ENCODE results near the gene WDR1.

Gene WDR1

DNA sequence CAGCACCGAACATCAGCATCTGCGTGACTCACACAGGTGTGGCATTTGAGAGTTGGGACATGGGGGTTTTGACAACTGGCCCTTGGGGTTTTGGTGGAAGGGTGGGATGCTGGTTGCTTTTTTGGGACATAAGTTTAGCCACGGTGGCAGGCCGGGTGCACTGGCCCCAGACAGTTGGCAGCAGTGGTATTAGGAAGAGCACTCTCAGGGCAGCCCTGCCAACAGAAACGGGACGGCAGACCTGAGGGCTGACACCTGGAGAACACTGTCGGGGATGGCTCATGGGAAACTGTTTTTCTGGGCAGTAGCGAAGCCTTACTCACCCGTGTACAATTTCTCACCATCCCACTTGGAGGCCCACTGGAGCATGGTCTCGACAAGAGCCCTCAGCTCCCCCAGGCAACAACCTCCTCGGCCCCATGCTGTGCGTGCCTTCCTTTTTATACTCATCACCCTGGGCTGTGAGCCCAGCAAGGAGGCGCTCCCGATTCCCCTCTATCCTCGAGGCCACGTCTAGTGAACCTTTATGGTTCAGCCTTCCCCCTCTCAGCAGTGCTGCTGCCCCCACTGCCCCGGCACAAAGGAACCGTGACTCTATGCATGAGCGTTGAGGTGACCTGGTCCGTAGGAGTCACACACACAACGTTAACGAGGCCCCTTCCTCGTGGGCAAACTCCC is 30.6 kb downstream of the WDR1 start:
- no peak overlapping the region for H2AFZ ChIP-seq (ENCODE audit: low read depth, low read length)
- peaks cover 20% of the 10 kb centered on the region for H3K79me2 ChIP-seq (ENCODE audit: insufficient read depth, low read length)
- DNase-seq, result no peak
- no peak for ATAC-seq (ENCODE audit: insufficient read depth, low read depth)
- H3K36me3 ChIP-seq (ENCODE audit: insufficient read depth, low read length), result peaks cover 98% of the 10 kb centered on the region
- no peak overlapping the region for H3K4me3 ChIP-seq (ENCODE audit: low read depth in 1 of 2, low read length in 2 of 2)
- H3K9me3 ChIP-seq (ENCODE audit: insufficient read depth, low read length, severe bottlenecking), result no peaks in the 10 kb centered on the region
- H3K27me3 ChIP-seq (ENCODE audit: insufficient read depth, low read length, poor library complexity), result no peaks in the 10 kb centered on the region
- TF ChIP-seq, protein P1, sequence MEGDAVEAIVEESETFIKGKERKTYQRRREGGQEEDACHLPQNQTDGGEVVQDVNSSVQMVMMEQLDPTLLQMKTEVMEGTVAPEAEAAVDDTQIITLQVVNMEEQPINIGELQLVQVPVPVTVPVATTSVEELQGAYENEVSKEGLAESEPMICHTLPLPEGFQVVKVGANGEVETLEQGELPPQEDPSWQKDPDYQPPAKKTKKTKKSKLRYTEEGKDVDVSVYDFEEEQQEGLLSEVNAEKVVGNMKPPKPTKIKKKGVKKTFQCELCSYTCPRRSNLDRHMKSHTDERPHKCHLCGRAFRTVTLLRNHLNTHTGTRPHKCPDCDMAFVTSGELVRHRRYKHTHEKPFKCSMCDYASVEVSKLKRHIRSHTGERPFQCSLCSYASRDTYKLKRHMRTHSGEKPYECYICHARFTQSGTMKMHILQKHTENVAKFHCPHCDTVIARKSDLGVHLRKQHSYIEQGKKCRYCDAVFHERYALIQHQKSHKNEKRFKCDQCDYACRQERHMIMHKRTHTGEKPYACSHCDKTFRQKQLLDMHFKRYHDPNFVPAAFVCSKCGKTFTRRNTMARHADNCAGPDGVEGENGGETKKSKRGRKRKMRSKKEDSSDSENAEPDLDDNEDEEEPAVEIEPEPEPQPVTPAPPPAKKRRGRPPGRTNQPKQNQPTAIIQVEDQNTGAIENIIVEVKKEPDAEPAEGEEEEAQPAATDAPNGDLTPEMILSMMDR (IDR thresholded peaks at IDR 0.05; ENCODE audit: borderline replicate concordance, extremely low read depth, low read length, poor library complexity, severe bottlenecking), result no peak
- TF ChIP-seq EZH2 (IDR thresholded peaks at IDR 0.05; ENCODE audit: borderline replicate concordance, low read depth, low read length, severe bottlenecking), result no peak
- H3K4me2 ChIP-seq (ENCODE audit: insufficient read depth, low read length), result no peak overlapping the region
- no peak overlapping the region for H3K9ac ChIP-seq (ENCODE audit: low read depth, low read length)
- H3K27ac ChIP-seq (ENCODE audit: low read length), result no peak overlapping the region
- H4K20me1 ChIP-seq (ENCODE audit: insufficient read depth, low read length), result peaks cover 84% of the 10 kb centered on the region
- no peaks in the 10 kb centered on the region for H3K4me1 ChIP-seq (ENCODE audit: insufficient read depth, low read length)

DNA sequence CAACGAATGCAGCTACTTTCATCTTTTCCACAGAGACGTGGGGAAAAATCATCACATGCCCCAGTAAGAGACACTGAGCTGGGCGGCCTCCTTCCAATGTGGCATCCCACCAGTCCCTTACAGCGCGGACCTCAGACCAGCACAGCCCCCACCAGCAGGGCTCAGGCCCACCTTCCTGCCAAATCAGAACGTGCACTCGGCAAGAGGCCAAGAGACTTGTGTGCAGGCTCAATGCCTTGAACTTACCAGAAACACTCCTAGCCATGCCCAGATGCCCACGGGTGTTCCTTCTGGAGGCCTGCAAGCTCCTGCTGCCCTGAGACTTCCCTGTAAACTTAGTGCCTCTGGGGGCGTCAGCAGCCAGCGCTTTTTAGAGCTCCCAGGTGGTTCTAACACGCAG is 31.2 kb downstream of the WDR1 start:
- no peak overlapping the region for H3K27ac ChIP-seq (ENCODE audit: low read length)
- H3K9ac ChIP-seq (ENCODE audit: low read depth, low read length), result no peak overlapping the region
- no peak overlapping the region for H3K4me2 ChIP-seq (ENCODE audit: insufficient read depth, low read length)
- no peak overlapping the region for H2AFZ ChIP-seq (ENCODE audit: low read depth, low read length)
- no peak overlapping the region for H3K4me3 ChIP-seq (ENCODE audit: low read depth in 1 of 2, low read length in 2 of 2)
- H4K20me1 ChIP-seq (ENCODE audit: insufficient read depth, low read length), result peaks cover 79% of the 10 kb centered on the region
- H3K9me3 ChIP-seq (ENCODE audit: insufficient read depth, low read length, severe bottlenecking), result no peaks in the 10 kb centered on the region
- H3K4me1 ChIP-seq (ENCODE audit: insufficient read depth, low read length), result no peaks in the 10 kb centered on the region
- H3K79me2 ChIP-seq (ENCODE audit: insufficient read depth, low read length), result peaks cover 14% of the 10 kb centered on the region
- TF ChIP-seq, protein P1 (IDR thresholded peaks at IDR 0.05; ENCODE audit: borderline replicate concordance, extremely low read depth, low read length, poor library complexity, severe bottlenecking), result no peak
- no peak for TF ChIP-seq EZH2 (IDR thresholded peaks at IDR 0.05; ENCODE audit: borderline replicate concordance, low read depth, low read length, severe bottlenecking)
- DNase-seq, result no peak
- no peak for ATAC-seq (ENCODE audit: insufficient read depth, low read depth)
- H3K27me3 ChIP-seq (ENCODE audit: insufficient read depth, low read length, poor library complexity), result no peaks in the 10 kb centered on the region
- H3K36me3 ChIP-seq (ENCODE audit: insufficient read depth, low read length), result peaks cover 98% of the 10 kb centered on the region

DNA sequence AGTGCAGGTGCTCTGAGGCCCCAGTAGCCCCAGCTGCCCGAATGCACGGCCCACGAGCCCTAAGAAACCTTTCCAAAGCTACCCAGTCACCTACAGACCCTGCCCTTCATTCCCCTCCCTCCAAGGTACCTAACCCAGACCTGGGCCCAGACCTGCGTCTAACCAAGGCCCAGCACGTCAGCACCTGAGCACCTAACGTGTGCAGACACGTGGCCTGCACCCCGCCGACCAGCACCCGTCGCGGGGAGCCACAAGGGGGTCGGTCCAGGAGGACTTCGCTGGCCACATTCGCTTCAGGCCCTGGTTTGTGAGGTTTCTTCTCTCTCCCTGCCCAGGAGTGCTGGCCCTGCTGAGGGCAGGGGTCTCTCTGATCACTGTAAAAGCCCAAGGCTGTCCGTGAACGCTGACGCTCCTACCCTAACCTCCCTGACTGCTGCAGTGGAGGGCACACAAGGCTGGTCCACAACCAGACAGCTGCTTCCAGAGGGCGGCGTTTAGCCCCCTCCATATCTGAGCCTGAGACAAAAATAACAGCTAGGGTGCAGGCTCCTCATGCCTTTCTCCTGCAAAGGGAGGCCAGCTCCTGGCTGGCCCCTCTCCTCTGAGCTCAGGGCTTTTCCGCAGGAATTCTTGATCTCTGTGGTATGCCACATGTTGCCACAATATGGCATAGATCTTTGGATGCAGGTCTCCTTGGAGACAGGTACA is 31.8 kb downstream of the WDR1 start:
- ATAC-seq (ENCODE audit: insufficient read depth, low read depth), result no peak
- no peaks in the 10 kb centered on the region for H3K4me1 ChIP-seq (ENCODE audit: insufficient read depth, low read length)
- DNase-seq, result no peak
- H3K36me3 ChIP-seq (ENCODE audit: insufficient read depth, low read length), result peaks cover 98% of the 10 kb centered on the region
- H3K9me3 ChIP-seq (ENCODE audit: insufficient read depth, low read length, severe bottlenecking), result no peaks in the 10 kb centered on the region
- H3K9ac ChIP-seq (ENCODE audit: low read depth, low read length), result no peak overlapping the region
- TF ChIP-seq EZH2 (IDR thresholded peaks at IDR 0.05; ENCODE audit: borderline replicate concordance, low read depth, low read length, severe bottlenecking), result no peak
- TF ChIP-seq, protein P1 (IDR thresholded peaks at IDR 0.05; ENCODE audit: borderline replicate concordance, extremely low read depth, low read length, poor library complexity, severe bottlenecking), result no peak
- H3K79me2 ChIP-seq (ENCODE audit: insufficient read depth, low read length), result peaks cover 9% of the 10 kb centered on the region
- H4K20me1 ChIP-seq (ENCODE audit: insufficient read depth, low read length), result peaks cover 79% of the 10 kb centered on the region
- H3K4me2 ChIP-seq (ENCODE audit: insufficient read depth, low read length), result no peak overlapping the region
- no peak overlapping the region for H3K4me3 ChIP-seq (ENCODE audit: low read depth in 1 of 2, low read length in 2 of 2)
- no peaks in the 10 kb centered on the region for H3K27me3 ChIP-seq (ENCODE audit: insufficient read depth, low read length, poor library complexity)
- no peak overlapping the region for H2AFZ ChIP-seq (ENCODE audit: low read depth, low read length)
- no peak overlapping the region for H3K27ac ChIP-seq (ENCODE audit: low read length)
